ENCODE measurements around the gene HMHB1.

HMHB1 gene

DNA sequence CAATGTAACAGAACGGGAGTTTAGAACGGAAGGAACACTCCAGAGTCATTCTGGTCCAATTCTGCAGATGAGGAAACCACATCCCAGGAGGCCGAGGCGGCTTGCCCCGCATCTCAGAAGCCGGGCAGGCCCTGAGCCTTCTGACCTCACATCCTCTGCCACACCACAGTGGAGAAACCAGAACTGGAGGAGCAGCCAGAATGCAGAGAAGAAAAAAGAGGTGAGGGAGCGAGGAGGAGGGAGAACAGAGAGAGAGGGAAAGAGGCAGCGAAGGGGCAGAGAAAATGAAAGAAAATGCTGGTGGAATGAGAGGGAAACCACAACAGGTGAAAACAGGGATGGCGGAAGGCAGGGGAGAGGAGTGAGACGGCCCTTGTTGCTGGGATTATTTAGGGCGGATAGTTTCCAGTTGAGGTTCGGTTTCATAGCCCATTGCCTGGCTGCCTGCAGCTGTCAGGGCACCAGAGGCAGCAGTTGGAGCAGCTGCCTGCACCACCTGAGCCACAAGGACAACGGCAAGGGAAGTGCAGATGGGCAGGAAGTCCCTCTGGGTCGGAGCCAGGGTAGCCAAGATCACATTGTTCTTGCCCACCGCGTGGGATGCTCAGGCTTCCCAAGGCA, at the start of gene HMHB1:
HMHB1 (plus strand) TSS at position 77 of the 621 bp plus-strand sequence.
- in situ Hi-C loops (cut with MboI; ENCODE audit: low sequenced_read_pairs) = no loop called here

DNA sequence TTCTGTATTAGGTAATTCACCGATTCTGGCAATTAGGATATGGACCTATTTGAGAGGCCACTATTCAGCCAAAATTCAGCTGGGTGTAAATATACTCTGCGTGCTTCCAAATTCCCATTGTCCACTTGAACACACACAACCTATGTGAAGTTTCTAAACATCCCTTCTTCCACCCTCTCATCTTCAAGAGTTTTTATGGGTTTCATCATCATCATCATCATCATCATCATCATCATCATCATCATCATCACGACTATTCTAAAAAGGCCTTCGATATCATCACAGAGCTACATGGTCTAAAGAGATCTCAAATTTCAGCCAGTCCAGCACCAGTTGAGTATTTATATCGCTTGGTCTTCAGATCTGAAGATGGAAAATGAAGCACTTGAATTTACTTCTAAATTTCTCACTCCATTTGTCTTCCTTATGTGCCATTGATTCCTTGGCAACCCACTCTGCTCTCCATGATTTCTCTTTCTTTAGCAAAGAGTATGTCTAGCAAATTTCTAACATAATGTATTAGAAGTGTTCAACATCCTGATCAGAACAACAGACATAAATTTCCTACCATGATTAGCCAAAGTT, 49.2 kb upstream of the HMHB1 start:
- in situ Hi-C loops (cut with MboI; ENCODE audit: low sequenced_read_pairs) = no loop called here

GRCh38 chr5:143767162-143767561, 44.8 kb upstream of the HMHB1 start:
- in situ Hi-C loops (cut with MboI; ENCODE audit: low sequenced_read_pairs) = no loop called here

DNA sequence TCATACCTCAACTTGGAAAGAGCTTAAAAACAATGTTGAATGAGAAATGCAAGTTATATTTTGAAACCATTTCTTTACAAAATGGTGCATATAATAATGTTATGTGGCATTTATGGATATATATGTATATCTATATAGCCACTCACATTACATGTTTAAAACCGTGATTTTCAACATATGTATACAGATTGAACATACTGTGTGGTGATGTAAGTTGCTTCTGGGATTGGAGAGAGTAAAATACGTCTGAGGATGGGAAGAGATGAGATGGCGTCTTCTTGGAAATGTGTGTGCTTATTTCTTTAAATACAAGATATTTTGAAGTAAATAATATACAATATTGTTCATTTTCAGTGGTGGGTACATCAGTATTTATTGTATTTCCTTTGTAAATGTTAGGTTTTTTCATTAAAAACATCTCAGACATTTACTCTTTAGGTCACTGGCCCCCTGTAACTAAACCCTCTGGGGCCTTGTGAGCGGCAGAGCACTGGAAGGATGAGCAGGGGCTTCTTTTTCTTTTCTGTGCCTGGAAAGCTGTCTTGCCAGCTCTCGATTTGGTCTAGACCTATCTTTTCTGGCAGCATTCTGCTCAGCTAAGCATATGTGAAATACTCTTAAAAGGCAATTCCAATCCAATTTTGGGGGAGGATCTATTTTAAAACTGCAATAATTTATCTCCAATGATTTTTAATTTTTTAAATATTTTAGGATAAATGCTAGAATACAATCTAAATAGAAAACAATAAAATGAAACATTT, 42.8 kb upstream of the HMHB1 start:
- in situ Hi-C loops (cut with MboI; ENCODE audit: low sequenced_read_pairs) = no loop called here

- in situ Hi-C loops (cut with MboI; ENCODE audit: low sequenced_read_pairs) = no loop called here
Measured at GRCh38 chr5:143770450-143770849, 41.5 kb upstream of the HMHB1 start.

DNA sequence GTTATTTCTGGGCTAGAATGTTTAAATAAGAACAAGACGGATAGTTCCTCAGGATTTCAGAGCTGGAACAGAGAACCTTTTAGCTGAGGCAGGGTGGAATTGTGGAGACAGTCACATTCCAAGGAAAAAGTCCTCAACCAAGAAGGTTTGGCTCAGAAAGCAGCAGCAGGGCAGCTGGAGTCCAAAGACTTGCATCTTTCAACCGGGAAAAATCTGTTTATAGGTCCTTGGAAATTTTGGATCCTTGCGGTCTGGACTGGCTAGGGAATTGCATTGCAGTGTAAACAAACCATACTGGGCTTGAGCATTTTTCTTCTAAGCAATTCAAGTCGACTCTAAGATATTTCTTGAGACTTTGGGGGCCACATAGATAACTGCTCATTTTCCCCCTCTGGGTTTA, 40.8 kb upstream of the HMHB1 start:
- in situ Hi-C loops (cut with MboI; ENCODE audit: low sequenced_read_pairs) = no loop called here

DNA sequence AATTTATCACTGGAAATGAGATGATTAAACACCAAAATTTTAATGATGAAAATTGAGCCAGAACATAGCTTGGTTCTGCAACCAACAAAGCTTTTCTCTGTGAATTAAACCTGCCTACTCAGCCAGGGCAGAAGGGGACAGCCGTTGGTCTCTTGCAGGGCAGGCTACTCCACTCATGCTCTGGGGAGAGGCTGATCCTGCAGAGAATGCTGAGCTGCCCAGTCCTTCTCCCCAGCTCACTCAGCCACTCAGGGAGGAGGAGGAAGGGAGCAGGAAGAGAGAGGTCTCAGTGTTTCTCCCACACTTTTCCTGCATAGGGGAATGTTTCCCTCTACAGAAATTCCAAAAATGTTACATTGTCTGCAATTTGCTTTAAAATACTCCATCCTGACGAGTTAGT, 40.4 kb upstream of the HMHB1 start:
- in situ Hi-C loops (cut with MboI; ENCODE audit: low sequenced_read_pairs) = no loop called here

- in situ Hi-C loops (cut with MboI; ENCODE audit: low sequenced_read_pairs) = no loop called here
Measured at GRCh38 chr5:143772621-143773020, 39.3 kb upstream of the HMHB1 start.

- in situ Hi-C loops (cut with MboI; ENCODE audit: low sequenced_read_pairs) = no loop called here
Measured at GRCh38 chr5:143775258-143775657, 36.7 kb upstream of the HMHB1 start.

DNA sequence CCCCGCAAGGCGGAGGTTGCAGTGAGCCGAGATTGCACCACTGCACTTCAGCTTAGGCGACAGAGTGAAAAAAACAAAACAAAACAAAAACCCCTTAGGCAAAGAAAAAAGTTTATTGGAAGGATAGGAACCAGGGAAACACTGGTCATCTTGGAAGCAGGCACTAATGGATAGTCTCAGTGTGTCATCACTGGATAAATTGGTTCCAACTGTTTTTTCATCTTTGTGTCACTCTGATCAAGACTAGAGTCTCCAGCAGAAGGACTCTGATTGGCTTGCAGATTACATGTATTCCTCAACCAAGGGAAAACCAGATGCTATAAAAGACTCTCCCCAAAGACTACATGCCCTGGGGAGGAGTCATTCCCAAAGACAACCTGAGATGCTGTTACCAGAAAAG, 35.0 kb upstream of the HMHB1 start:
- in situ Hi-C loops (cut with MboI; ENCODE audit: low sequenced_read_pairs) = no loop called here

GRCh38 chr5:143779506-143779905, 32.5 kb upstream of the HMHB1 start:
- in situ Hi-C loops (cut with MboI; ENCODE audit: low sequenced_read_pairs) = no loop called here

DNA sequence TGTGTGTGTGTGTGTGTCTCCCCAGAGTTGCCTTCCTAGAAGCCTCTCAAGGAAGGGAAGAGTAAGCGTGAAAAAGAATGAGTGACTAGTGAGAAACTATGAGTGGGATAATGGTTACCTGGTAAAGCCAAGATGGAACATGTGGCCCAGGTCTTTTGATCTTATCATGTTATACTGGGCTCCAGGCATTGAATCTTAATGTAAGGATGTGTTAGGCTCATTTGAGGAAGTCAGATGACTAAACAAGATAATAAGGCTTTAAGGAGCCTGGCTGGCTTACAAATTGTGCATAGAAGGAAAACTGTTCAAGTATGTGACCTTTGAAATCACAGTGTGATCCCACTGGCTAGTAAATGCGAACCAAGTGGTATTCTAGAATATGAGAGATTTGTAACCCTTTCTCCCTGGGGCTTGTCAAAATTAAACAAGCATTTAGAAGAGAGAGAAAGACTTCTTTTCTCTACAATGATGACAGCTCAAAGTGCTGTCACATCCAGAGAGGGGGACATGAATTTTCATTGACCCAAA, 29.9 kb upstream of the HMHB1 start:
- in situ Hi-C loops (cut with MboI; ENCODE audit: low sequenced_read_pairs) = no loop called here

DNA sequence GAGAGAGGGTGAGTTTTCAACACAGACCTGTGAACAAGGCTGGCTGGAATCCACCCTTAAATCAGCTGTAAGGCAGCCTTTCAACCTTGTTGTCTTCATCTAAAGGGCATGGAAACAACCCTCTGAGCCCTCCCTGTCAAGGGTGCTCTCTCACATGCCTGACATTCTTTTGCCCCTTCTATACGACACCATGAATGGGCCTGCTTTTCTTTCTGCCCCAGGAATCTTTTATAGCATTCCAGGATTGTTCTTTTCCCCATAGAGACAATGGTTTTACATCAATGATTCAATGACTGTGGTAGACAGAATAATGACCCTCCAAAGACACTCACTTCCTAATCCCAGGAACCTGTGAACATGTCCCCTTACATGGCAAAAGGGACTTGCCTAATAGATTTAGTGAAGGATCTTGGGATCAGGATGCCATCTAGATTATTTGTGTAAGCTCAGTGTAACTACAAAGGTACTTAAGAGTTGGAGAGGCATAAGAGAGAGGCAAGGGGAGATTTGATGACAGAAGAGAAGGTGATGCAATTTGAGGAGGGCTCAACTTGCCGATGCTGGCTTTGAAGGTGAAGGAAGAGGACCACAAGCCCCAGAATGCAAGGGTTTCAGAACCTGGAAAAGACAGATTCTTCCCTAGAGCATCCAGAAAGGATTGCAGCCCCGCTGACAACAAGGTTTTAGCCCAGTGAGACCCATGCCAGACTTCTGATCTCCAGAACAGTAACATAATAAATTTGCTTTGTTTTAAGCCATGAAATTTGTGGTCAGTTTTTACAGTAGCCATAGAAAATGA, 29.2 kb upstream of the HMHB1 start:
- in situ Hi-C loops (cut with MboI; ENCODE audit: low sequenced_read_pairs) = no loop called here

DNA sequence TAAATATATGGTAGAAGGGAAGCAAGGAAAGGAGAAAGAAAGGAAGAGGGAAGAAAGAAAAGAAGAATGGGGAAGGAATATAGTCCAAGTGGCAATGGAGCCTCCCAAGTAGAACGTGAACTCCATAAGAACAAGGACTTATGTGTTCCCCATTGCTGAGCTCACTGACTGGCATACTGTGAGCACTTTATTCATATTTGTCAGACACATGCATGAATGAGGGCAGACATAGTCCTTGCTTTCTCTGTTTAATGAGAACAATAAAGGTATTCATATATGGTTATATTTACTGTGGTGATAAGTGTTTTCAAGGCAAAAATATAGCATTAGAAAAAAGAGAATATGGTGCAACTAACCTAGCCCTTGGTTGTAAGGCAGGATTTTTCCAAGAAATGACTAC, 23.6 kb upstream of the HMHB1 start:
- in situ Hi-C loops (cut with MboI; ENCODE audit: low sequenced_read_pairs) = no loop called here

GRCh38 chr5:143790457-143791112, 21.4 kb upstream of the HMHB1 start:
- in situ Hi-C loops (cut with MboI; ENCODE audit: low sequenced_read_pairs) = no loop called here

DNA sequence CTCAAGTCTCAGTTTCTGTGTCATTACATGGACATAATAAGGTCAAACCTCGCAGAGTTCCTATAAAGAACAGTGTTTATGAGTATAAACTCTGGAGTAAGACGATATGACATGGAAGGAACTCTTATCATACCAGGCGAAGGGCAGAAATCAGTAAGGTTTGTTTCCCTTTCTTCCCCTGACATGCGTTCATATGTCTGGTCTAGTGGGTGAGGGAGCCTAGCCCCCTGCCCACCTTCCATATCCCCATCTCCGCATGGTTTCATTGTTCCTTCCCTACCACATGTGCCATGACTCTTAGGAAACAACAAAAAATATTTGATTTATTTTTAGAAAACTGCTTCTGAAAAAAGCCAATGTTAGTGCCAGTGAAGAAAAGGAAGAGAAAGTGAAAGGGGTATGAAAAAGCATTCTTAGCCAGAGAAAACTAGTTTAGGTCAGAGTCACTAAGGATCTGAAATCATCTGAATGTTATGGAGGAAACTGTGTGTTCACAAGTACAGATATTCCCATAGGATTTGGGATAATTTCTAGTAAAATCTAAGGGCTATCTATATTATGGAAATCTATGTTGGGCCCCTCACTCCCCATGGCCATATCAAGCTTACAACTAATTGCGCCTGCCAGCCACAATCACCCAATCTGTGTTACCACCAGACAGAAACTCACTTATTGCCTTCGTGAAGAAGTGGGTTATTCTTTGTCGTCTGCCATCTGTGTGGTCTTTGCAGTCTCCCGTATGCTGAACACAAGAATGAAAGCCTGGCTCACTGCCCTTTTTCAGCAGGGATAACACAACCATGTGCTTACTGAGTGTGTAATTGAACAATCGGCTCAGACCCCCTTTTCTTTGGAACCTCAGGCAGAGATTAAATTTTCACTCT, 19.9 kb upstream of the HMHB1 start:
- in situ Hi-C loops (cut with MboI; ENCODE audit: low sequenced_read_pairs) = no loop called here

DNA sequence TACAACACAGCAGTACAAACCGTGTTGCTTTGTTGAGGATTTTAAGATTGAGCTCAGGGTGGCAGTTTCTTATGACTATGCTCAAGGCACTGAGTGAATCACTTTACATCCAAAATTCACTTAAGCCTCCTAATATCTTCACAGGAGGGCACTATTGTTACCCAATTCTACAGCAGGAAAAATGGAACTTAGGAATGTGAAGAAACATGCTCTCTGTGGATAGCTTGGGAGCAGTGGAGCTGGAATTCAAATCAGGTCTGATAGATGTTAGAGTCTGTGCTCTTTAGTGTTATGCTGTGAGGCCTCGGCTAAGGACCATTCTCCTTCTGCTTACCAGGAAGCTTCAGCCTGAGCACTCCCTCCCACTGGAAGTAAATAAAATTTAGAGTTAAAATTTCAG, 18.7 kb upstream of the HMHB1 start:
- in situ Hi-C loops (cut with MboI; ENCODE audit: low sequenced_read_pairs) = no loop called here

DNA sequence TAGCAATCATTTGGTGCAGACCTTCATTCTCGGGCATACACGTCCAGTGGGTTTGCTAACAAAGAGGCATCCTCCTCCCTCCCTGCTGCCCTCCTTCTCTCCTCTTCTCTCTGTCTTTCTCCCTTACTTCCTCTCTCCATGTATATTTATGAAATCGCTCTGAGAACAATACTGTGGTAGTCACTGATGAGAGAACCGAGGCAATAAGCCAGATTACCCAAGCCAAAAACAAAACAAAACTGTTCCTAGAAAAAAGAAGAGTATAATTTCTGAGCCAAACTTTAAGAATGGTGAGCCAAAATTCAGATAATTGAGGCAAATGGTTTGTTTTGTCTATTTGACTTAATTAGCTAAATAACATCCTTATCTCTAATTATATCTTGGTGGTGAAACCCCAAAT, 15.8 kb upstream of the HMHB1 start:
- in situ Hi-C loops (cut with MboI; ENCODE audit: low sequenced_read_pairs) = no loop called here

GRCh38 chr5:143796753-143797152, 15.2 kb upstream of the HMHB1 start:
- in situ Hi-C loops (cut with MboI; ENCODE audit: low sequenced_read_pairs) = no loop called here

- in situ Hi-C loops (cut with MboI; ENCODE audit: low sequenced_read_pairs) = no loop called here
Measured at GRCh38 chr5:143800715-143801114, 11.2 kb upstream of the HMHB1 start.
